HepG2 (cell line): ENCODE results near the gene CCDC167. TPM values are rescaled to one million over a fixed set of nuclear protein-coding genes. Genes with fewer than 3 reads are reported as not detected.

Experiments
- AKAP8 ChIP-seq: sonication (generic); formaldehyde crosslinking; IDR thresholded peaks from 2 replicates; pipeline ENCODE4 v1.5.1; 2020; ENCODE audit warnings: mild to moderate bottlenecking, missing genetic modification reagents
- HDAC2 ChIP-seq: sonication (generic); formaldehyde crosslinking; IDR thresholded peaks from 2 replicates; pipeline ENCODE4 v1.4.0; 2020; ENCODE audit warnings: missing genetic modification reagents
- KDM3A ChIP-seq: IDR thresholded peaks from 2 replicates; pipeline ENCODE4 v1.6.1; 2018; ENCODE audit warnings: low read depth, missing compliant biosample characterization
- KLF6 ChIP-seq: IDR thresholded peaks from 2 replicates; pipeline ENCODE4 v1.8.0; 2016; ENCODE audit warnings: missing biosample characterization, missing genetic modification reagents
- MAFF ChIP-seq: IDR thresholded peaks from 2 replicates; pipeline ENCODE4 v1.6.1; 2011; ENCODE audit warnings: low read depth, low read length, improper control_type of control experiment
- RAD21 ChIP-seq: fragments of 450-650 bp; formaldehyde crosslinking; IDR thresholded peaks from 2 replicates; pipeline ENCODE4 v1.5.0; 2020; ENCODE audit warnings: mild to moderate bottlenecking
- SMAD9 ChIP-seq: sonication (generic); formaldehyde crosslinking; IDR thresholded peaks from 2 replicates; pipeline ENCODE4 v1.5.1; 2020; ENCODE audit warnings: mild to moderate bottlenecking, missing genetic modification reagents
- STAG1 ChIP-seq: sonication (generic); formaldehyde crosslinking; IDR thresholded peaks from 2 replicates; pipeline ENCODE4 v1.4.0; 2020; ENCODE audit warnings: missing genetic modification reagents
- ZBTB7A ChIP-seq: sonication (generic); formaldehyde crosslinking; IDR thresholded peaks from 2 replicates; pipeline ENCODE4 v1.8.0; 2022; ENCODE audit warnings: mild to moderate bottlenecking, missing genetic modification reagents
- ZNF12 ChIP-seq: sonication (generic); formaldehyde crosslinking; IDR thresholded peaks from 2 replicates; pipeline ENCODE4 v1.5.0; 2020; ENCODE audit warnings: missing genetic modification reagents
- ZNF709 ChIP-seq: sonication (generic); formaldehyde crosslinking; IDR thresholded peaks from 2 replicates; pipeline ENCODE4 v1.5.0; 2020; ENCODE audit warnings: mild to moderate bottlenecking, missing genetic modification reagents
- ZNF761 ChIP-seq: sonication (generic); formaldehyde crosslinking; conservative IDR thresholded peaks from 2 replicates; pipeline ENCODE4 v1.4.0; 2020; ENCODE audit warnings: mild to moderate bottlenecking, missing genetic modification reagents
- polyA plus RNA-seq, 8 experiments: library from polyadenylated mRNA; depleted of rRNA in 3 of 8; stranded (reverse) in 7 of 8; unstranded in 1 of 8; fragments of >200 nt; fragmentation: Illumina TruSeq in 4 of 8; extraction: Trizol in 4 of 8; gene quantifications; 2 replicates each; pipeline versions ENCODE4 v1.2.1 to v1.2.3, GENCODE V29; 2011 to 2016; ENCODE audit warnings: low read depth in 4 of 8, missing spikeins in 1 of 8, mixed read lengths in 1 of 8; ENCODE audit not compliant: insufficient read depth in 1 of 8
- total RNA-seq, 5 experiments: library from RNA; depleted of rRNA; stranded (reverse); fragments of >200 nt; fragmentation: Illumina TruSeq; extraction: Trizol; gene quantifications; 2 replicates each; pipeline ENCODE4 v1.2.3, GENCODE V29; 2016; ENCODE audit warnings: low read depth in 1 of 5
- TF ChIP-seq, protein P1 (sequence below): sonication (generic); formaldehyde crosslinking; IDR thresholded peaks from 2 replicates; pipeline ENCODE4 v1.4.0; 2020; ENCODE audit warnings: low read depth, missing genetic modification reagents
- TF ChIP-seq, protein P2 (sequence below): IDR thresholded peaks from 2 replicates; pipeline ENCODE4 v1.6.1; 2018; ENCODE audit warnings: missing genetic modification reagents, mild to moderate bottlenecking, missing compliant biosample characterization
- TF ChIP-seq, protein P3 (sequence below): sonication (generic); formaldehyde crosslinking; IDR thresholded peaks from 2 replicates; pipeline ENCODE4 v1.5.0; 2020; ENCODE audit warnings: mild to moderate bottlenecking, missing genetic modification reagents
- TF ChIP-seq, protein P4 (sequence below): fragments of 450-650 bp; IDR thresholded peaks from 2 replicates; pipeline ENCODE4 v1.6.1; 2016
- TF ChIP-seq, protein P5 (sequence below): sonication (generic); formaldehyde crosslinking; IDR thresholded peaks from 2 replicates; pipeline ENCODE4 v1.8.1; 2023; ENCODE audit warnings: missing genetic modification reagents, mild to moderate bottlenecking, borderline replicate concordance
- TF ChIP-seq, protein P6 (sequence below), 2 experiments: fragments of 450-650 bp in 1 of 2; sonication (generic) in 1 of 2; formaldehyde crosslinking; IDR thresholded peaks; 2 replicates each; pipeline versions ENCODE4 v1.5.0 to v1.8.0; 2020 to 2022; ENCODE audit warnings: mild to moderate bottlenecking in 1 of 2, missing genetic modification reagents in 1 of 2
- TF ChIP-seq, protein P7 (sequence below): sonication (generic); formaldehyde crosslinking; IDR thresholded peaks from 2 replicates; pipeline ENCODE4 v1.4.0; 2020; ENCODE audit warnings: missing genetic modification reagents, low read depth, mild to moderate bottlenecking, borderline replicate concordance

CCDC167 gene
- total and polyA plus RNA-seq, 2 of the 13 experiments (the other 11 are each of a cell fraction or from before 2014, with no cell fraction given), result 48.4 to 66.8 TPM

DNA sequence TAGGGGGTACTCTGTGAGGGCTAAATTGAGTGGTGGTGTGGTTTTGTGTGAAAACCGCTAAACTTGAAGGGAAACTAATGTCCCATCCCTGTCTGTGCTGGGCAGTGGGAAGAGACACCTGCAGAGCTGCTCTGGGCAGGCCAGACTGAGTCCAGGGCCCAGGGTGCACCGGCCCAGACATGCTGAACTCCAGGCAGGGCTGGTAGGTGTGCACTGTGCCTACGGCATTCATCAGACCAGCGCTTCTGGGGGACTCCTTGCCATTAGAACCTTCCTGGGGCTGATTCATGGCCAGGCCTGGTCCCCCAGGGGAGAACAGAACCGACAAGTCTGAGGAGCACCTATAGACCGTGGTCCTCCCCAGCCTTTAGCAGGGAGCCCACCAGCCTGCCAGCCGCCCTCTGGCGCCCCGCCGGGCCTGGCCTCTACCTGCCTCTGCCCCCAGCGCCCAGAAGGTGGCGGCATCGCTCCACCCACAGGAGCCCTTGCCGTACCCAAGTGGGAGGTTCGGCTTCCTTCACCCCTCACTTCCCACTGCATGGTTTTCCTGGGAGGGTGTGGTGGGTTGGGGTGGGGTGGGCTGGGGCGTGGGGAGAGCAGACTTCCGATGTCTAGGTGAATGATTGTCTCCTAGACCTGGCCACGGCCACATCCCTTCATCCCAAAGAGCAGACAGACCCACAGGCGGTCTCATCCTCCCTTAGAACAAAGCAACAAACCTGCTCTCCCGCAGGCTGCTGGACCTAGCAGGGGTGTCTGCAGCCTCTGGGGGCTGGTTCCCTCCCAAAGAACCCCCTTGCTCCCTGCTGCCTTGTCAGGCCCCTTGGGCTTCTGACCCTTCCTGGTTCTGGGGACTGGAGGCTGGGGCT is 15.5 kb downstream of the CCDC167 start (continued):
- TF ChIP-seq, protein P1, sequence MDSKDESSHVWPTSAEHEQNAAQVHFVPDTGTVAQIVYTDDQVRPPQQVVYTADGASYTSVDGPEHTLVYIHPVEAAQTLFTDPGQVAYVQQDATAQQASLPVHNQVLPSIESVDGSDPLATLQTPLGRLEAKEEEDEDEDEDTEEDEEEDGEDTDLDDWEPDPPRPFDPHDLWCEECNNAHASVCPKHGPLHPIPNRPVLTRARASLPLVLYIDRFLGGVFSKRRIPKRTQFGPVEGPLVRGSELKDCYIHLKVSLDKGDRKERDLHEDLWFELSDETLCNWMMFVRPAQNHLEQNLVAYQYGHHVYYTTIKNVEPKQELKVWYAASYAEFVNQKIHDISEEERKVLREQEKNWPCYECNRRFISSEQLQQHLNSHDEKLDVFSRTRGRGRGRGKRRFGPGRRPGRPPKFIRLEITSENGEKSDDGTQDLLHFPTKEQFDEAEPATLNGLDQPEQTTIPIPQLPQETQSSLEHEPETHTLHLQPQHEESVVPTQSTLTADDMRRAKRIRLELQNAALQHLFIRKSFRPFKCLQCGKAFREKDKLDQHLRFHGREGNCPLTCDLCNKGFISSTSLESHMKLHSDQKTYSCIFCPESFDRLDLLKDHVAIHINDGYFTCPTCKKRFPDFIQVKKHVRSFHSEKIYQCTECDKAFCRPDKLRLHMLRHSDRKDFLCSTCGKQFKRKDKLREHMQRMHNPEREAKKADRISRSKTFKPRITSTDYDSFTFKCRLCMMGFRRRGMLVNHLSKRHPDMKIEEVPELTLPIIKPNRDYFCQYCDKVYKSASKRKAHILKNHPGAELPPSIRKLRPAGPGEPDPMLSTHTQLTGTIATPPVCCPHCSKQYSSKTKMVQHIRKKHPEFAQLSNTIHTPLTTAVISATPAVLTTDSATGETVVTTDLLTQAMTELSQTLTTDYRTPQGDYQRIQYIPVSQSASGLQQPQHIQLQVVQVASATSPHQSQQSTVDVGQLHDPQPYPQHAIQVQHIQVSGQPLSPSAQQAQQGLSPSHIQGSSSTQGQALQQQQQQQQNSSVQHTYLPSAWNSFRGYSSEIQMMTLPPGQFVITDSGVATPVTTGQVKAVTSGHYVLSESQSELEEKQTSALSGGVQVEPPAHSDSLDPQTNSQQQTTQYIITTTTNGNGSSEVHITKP (CRISPR knock-in tag), result no peak
- TF ChIP-seq, protein P2, sequence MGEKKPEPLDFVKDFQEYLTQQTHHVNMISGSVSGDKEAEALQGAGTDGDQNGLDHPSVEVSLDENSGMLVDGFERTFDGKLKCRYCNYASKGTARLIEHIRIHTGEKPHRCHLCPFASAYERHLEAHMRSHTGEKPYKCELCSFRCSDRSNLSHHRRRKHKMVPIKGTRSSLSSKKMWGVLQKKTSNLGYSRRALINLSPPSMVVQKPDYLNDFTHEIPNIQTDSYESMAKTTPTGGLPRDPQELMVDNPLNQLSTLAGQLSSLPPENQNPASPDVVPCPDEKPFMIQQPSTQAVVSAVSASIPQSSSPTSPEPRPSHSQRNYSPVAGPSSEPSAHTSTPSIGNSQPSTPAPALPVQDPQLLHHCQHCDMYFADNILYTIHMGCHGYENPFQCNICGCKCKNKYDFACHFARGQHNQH (CRISPR knock-in tag), result peak; percentile 37; the same call in 1 of the 2 replicates
- TF ChIP-seq ZNF12 (CRISPR knock-in tag) (no peak), AKAP8 (CRISPR knock-in tag) (no peak), KDM3A (CRISPR knock-in tag) (0 out of 2 replicates have a peak, but pooled peaks have one; percentile 49), ZNF709 (CRISPR knock-in tag) (no peak), STAG1 (CRISPR knock-in tag) (peak; percentile 90), SMAD9 (CRISPR knock-in tag) (no peak), KLF6 (CRISPR knock-in tag) (no peak), MAFF (no peak), ZBTB7A (CRISPR knock-in tag) (no peak), RAD21 (peak; percentile 89), HDAC2 (no peak), ZNF761 (no peak)
- TF ChIP-seq, protein P3, sequence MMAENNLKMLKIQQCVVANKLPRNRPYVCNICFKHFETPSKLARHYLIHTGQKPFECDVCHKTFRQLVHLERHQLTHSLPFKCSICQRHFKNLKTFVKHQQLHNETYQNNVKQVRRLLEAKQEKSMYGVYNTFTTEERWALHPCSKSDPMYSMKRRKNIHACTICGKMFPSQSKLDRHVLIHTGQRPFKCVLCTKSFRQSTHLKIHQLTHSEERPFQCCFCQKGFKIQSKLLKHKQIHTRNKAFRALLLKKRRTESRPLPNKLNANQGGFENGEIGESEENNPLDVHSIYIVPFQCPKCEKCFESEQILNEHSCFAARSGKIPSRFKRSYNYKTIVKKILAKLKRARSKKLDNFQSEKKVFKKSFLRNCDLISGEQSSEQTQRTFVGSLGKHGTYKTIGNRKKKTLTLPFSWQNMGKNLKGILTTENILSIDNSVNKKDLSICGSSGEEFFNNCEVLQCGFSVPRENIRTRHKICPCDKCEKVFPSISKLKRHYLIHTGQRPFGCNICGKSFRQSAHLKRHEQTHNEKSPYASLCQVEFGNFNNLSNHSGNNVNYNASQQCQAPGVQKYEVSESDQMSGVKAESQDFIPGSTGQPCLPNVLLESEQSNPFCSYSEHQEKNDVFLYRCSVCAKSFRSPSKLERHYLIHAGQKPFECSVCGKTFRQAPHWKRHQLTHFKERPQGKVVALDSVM (CRISPR knock-in tag), result no peak
- TF ChIP-seq, protein P4, sequence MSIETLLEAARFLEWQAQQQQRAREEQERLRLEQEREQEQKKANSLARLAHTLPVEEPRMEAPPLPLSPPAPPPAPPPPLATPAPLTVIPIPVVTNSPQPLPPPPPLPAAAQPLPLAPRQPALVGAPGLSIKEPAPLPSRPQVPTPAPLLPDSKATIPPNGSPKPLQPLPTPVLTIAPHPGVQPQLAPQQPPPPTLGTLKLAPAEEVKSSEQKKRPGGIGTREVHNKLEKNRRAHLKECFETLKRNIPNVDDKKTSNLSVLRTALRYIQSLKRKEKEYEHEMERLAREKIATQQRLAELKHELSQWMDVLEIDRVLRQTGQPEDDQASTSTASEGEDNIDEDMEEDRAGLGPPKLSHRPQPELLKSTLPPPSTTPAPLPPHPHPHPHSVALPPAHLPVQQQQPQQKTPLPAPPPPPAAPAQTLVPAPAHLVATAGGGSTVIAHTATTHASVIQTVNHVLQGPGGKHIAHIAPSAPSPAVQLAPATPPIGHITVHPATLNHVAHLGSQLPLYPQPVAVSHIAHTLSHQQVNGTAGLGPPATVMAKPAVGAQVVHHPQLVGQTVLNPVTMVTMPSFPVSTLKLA, result no peak
- TF ChIP-seq, protein P5, sequence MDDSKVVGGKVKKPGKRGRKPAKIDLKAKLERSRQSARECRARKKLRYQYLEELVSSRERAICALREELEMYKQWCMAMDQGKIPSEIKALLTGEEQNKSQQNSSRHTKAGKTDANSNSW (CRISPR knock-in tag), result no peak
- TF ChIP-seq, protein P6, sequence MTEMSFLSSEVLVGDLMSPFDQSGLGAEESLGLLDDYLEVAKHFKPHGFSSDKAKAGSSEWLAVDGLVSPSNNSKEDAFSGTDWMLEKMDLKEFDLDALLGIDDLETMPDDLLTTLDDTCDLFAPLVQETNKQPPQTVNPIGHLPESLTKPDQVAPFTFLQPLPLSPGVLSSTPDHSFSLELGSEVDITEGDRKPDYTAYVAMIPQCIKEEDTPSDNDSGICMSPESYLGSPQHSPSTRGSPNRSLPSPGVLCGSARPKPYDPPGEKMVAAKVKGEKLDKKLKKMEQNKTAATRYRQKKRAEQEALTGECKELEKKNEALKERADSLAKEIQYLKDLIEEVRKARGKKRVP (CRISPR knock-in tag; IDR thresholded peaks at IDR 0.05), result no peak
- TF ChIP-seq, protein P7, sequence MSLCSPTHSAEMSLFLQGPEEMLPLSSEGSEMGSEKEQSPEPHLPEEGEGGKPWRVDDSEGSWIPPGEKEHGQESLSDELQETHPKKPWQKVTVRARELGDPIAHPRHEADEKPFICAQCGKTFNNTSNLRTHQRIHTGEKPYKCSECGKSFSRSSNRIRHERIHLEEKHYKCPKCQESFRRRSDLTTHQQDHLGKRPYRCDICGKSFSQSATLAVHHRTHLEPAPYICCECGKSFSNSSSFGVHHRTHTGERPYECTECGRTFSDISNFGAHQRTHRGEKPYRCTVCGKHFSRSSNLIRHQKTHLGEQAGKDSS (CRISPR knock-in tag), result no peak
